GM21717 (cell line): Measurements from ENCODE around the gene WDR83.
"Not testable (repeated sequence)": the region's sequence is repeated elsewhere in the genome, so short reads cannot be mapped to it uniquely, and the experiment has no call there.

Experiments
- ATAC-seq: cut with Tn5 transposase; IDR thresholded peaks from one replicate; pipeline ENCODE4 v1.9.1; 2021; ENCODE audit warnings: mild to moderate bottlenecking, moderate library complexity; ENCODE audit not compliant: unreplicated experiment

Gene WDR83, protein sequence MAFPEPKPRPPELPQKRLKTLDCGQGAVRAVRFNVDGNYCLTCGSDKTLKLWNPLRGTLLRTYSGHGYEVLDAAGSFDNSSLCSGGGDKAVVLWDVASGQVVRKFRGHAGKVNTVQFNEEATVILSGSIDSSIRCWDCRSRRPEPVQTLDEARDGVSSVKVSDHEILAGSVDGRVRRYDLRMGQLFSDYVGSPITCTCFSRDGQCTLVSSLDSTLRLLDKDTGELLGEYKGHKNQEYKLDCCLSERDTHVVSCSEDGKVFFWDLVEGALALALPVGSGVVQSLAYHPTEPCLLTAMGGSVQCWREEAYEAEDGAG

DNA sequence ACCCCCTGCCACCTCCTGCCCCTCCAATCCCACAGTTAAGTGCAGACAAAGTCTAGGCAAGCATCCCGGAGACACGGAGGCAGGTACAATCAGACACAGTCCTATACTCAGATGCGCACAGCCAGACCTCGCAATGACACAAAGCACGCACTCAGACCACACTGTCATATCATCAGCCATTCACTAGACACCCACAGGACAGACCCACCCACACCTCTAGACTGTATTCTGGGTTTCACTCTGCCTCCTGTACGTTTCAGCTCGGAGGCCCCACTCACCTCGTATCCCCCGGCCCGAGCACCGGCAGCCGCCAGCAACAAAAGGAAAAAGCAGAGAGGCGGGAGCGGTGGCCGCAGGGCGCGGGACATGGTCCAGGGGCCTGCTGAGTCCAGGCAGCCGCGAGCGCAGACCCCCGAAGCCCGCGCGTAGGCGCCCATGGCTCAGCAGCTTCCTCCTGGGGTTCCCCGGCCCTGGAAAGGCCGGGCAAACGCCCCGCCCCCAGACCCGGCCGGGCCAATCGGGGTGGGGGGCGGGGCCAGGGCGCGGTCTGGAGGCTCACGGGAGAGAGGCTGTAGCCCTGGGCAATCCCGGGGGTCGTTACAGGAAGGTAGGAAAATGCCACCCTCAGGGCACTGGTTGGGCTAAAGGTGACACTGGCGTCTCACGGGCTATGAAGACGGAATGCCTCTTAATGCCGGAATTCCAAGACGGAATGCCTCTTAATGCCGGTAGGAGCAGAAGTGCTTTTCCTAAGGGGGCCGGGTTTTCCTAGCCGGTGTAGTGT, at the start of gene WDR83, which contains the start of gene MAN2B1:
WDR83 (plus strand) TSS at position 543 of the 784 bp plus-strand sequence. CDS start 2,984 bp downstream, outside the sequence.
MAN2B1 (minus strand) TSS at position 478 of the 784 bp plus-strand sequence; CDS start at position 437, 41 bp downstream.
- peak; percentile 35 for ATAC-seq

DNA sequence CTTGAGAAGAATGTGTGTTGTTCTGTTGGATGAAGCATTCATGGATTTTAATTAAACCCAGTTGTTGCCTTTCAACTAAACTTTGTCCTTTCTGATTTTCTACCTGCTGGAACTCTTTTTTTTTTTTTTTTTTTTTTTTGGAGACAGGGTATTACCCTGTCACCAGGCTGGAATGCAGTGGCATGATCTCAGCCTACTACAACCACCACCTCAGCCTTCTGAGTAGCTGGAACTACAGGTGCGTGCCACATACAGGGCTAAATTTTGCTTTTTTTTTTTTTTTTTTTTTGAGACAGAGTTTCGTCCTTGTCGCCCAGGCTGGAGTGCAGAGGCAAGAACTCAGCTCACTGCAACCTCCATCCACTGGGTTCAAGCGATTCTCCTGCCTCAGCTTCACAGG, 49.0 kb upstream of the WDR83 start:
- no peak for ATAC-seq

DNA sequence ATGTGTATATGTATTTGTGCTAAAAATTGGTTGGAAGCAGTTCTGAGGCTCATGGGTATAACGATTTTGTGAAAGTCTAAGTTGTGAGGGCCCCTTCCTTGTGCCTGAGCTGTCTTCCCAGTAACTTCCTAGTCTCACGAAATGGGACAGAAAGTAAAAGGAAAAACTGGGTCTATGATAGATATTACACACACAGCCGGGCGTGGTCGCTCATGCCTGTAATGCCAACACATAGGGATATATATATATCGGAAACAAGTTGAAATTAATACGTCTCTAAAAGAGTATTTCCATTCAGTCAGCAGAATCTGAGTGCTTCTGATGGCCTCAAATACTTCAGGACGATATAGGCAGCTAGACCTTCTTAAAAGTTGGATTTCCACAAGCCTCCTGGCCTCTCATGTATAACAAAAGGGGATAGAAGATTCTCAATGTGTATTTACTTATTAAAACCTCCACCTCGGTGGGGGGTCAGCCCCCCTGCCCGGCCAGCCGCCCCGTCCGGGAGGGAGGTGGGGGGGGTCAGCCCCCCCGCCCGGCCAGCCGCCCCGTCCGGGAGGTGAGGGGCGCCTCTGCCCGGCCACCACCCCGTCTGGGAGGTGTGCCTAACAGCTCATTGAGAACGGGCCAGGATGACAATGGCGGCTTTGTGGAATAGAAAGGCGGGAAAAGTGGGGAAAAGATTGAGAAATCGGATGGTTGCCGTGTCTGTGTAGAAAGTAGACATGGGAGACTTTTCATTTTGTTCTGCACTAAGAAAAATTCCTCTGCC, 45.2 kb upstream of the WDR83 start:
- ATAC-seq = not testable (repeated sequence)

DNA sequence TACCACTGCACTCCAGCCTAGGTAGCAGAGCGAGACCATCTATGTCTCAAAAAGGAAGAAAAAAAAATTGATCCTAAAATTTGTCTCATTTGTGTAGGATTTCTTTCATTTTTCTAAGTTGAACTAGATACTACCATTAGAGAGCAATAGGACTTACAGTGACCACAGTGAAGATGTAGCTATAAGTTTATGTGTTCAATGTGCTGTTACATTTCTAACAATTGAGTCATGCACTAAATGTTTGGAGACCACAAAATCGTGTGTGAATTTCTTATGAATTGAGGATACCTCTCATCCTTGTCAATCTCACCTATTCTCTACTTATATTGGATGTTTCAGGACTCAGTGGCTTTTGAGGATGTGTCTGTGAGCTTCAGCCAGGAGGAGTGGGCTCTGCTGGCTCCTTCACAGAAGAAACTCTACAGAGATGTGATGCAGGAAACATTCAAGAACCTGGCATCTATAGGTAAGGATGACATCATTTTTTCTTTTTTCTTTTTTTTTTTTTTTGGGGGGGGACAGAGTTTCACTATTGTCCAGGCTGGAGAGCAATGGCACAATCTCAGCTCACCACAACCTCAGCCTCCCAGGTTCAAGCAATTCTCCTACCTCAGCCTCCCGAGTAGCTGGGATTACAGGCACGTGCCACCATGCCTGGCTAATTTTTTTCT, 43.1 kb upstream of the WDR83 start:
- no peak for ATAC-seq

DNA sequence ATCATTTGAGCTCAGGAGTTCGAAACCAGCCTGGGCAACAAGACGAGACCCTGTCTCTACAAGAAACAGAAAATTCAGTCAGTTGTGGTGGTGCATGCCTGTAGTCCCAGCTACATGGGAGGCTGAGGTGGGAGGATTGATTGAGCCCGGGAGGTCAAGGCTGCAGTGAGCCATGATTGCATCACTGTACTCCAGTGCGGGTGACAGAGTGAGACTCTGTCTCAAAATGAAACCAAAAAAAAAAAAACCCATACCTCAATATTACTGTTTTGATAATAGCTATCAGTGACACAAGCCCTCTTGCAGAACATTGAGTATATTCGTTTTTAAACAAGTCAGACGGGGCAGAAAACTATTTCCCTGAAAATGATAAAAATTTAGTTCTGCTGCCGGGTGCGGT, 39.6 kb upstream of the WDR83 start:
- no peak for ATAC-seq

DNA sequence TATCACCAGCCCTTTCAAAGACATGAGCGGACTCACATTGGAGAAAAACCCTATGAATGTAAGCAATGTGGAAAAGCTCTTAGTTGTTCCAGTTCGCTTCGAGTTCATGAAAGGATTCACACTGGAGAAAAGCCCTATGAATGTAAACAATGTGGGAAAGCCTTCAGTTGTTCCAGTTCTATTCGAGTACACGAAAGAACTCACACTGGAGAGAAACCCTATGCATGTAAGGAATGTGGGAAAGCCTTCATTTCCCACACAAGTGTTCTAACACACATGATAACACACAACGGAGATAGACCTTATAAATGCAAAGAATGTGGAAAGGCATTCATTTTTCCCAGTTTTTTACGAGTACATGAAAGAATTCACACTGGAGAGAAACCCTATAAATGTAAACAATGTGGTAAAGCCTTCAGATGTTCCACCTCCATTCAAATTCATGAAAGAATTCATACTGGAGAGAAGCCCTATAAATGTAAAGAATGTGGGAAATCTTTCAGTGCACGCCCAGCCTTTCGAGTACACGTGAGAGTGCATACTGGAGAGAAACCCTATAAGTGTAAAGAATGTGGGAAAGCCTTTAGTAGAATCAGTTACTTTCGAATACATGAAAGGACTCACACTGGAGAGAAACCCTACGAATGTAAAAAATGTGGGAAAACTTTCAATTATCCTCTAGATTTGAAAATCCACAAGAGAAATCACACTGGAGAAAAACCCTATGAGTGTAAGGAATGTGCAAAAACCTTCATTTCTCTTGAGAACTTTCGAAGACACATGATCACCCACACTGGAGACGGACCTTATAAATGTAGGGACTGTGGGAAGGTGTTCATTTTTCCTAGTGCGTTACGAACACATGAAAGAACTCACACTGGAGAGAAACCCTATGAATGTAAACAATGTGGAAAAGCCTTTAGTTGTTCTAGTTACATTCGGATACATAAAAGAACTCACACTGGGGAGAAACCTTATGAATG, 38.3 kb upstream of the WDR83 start:
- ATAC-seq = no peak

DNA sequence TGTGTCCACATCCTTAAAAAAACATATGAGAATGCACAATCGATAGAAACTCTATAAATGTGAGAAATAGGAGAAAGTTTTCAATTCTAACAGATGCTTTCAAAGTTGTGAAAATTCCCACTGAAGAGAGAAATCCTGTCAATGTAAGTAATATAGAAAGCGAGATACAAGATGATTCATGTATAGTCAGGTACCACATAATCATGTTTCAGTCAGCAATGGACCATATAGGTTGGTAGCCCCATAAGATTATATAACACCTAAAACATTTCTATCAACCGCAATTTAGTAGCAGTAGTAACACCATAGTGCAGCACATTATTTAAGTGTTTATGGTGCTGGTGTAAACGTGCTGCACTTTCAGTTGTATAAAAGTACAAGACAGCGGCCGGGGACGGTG, 37.4 kb upstream of the WDR83 start:
- no peak for ATAC-seq

DNA sequence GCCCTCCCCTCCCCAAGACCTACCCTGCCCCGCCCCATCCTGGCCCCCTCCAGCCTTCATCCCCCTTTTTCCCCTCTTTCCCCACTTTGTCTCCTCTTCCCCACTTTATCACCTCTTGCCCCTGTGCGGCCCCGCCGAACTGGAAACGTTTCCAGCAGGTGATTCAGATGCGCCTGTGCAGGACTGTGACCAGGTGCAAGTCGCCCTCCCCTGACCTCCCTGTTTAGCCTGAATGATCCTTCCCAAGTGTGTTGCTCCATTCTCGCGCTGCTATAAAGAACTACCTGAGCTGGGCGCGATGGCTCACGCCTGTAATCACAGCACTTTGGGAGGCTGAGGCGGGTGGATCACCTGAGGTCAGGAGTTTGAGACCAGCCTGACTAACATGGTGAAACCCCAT, 30.0 kb upstream of the WDR83 start:
- no peak for ATAC-seq

DNA sequence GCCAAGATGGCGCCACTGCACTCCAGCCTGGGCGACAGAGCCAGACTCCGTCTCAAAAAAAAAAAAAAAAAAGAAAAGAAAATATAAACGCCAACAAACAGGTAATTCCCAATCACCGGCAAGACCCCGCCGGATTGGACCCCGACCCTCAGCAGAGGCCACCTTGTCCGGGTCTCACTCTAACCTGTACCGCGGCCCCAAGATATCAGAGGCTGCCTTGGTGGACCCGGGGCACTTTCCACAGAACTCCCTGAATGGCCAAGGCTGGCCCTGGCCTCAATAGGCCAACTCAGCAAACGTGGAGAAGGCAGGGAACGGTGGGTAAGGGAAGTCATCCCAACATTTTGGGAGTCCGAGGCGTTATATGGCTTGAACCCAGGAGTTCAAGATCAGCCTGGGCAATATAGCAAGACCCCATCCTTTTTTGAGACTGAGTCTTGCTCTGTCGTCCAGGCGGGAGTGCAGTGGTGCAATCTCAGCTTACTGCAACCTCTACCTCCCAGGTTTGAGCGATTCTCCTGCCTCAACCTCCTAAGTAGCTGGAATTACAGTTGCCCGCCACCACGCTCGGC, 27.9 kb upstream of the WDR83 start:
- no peak for ATAC-seq

DNA sequence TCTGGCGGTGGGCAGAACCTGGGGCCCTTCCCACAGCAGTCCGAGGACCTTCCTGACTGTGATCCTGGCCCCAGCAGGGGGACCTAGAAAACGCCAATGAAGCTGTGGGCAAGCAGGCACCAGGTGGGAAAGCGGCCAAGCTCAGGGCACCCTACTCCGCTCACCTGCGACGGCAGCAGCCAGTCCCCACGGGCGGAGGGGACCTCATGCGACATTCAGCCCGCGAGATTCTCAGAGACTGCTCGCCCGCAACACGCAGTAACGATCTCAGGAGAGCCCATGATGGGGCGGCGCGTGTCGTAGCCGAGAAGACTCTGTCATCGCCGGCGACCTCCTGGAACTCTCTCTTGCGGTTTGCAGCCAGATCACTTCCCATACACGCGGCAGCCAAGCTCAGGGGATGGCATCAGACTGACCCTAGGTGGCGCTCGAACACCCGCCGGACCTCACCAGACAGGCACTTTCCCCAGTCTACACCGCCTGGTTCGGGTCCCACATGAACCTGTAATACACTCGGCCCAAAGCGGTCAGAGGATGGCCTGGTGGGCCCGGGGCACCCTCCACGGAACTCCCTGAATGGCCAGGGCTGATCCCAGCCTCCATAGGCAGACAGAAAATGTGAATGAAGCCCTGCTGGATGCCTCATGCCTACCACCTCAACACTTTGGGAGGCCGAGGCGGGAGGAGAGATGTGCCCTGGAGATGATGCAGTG, 26.6 kb upstream of the WDR83 start:
- peak; percentile 80 for ATAC-seq

DNA sequence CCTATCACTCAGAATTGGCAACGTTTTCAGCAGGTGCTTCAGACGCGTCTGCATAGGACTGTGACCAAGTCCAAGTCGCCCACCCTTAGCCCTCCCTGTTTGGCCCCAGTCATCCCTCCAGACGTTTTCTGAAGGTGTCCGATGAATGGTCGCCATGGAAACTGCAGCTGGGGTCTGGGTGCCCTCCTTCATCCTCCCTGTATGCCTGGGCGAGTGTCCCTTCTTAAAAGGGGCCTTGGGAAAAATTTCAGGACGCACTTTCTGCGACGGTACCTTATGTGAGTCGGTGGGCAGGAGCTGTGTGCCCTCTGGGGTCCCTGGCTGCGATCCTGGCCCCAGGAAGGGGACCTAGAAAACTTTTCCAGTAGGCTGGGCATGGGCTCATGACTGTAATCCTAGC, 25.2 kb upstream of the WDR83 start:
- no peak for ATAC-seq

DNA sequence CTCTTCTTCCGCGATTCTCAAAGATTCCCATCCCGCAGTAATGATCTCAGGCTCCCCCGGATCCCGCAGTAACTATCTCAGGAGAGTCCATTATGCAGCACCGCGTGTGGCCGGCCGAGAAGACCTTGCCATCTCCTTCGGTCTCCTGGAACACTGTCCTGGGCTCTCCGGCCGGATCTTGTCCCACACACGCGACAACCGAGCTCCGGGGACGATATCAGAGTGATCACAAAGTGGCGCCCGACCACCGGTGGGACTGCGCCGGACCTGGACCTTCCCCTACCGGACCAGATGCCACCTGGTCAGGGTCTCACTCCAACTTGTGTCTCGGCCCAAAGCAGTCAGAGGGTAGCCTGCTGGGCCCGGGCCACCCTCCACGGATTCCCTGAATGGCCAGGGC, 24.1 kb upstream of the WDR83 start:
- no peak for ATAC-seq

DNA sequence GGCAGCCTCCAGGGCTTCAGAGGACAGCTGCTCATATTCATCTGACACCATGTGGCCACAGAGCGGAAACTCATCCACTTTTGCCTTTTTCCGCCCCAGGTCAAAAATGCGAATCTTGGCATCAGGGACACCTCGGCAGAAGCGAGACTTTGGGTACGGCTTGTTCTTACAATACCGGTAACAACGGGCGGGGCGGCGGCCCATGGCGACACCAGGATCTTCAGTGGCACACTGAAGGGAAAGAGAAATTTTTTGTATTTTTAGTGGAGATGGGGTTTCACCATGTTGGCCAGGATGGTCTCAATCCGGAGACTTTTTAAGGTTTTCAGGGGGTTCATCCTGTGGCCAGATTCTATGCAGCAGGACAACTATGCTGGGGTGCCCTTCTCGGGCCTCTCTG, 22.9 kb upstream of the WDR83 start:
- not testable (repeated sequence) for ATAC-seq

DNA sequence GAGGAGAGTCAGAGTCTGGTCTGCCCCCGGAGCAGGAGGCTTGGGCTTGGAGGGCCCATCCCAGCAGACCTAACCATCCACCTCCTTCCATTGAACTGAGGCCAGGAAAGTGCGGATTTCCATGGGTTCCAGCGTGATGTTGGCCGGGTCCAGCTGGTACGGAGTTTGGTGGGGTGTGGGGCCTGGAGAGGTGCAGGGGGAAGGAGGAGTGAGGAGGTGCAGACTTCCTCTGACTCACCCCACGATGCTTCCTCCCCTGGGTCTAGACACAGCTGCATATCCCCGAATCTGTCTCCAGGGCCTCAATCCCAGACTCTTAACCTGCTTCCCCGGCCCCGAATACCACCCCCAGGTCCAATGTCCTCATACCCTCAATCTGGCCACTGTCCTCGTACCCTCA, 20.1 kb upstream of the WDR83 start:
- no peak for ATAC-seq

DNA sequence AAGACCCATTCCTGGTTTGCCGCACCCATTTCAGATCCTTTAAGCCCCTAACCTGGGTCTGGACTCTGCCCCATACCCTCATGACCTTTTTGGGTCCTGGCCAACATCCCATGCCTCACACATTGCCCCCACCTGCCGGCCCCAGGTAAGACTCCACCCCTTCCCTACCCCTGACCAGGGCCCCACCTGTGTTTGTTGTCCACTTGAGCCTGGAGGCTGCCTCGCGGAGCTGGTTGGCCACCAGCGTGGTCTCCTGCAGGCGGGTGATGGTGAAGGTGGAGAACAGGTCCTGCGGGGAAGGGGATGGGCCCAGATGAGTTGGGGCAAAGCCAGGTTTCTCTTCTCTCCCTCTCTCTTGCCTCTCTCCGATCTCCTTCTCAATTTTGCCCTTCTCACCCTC, 19.6 kb upstream of the WDR83 start:
- no peak for ATAC-seq

DNA sequence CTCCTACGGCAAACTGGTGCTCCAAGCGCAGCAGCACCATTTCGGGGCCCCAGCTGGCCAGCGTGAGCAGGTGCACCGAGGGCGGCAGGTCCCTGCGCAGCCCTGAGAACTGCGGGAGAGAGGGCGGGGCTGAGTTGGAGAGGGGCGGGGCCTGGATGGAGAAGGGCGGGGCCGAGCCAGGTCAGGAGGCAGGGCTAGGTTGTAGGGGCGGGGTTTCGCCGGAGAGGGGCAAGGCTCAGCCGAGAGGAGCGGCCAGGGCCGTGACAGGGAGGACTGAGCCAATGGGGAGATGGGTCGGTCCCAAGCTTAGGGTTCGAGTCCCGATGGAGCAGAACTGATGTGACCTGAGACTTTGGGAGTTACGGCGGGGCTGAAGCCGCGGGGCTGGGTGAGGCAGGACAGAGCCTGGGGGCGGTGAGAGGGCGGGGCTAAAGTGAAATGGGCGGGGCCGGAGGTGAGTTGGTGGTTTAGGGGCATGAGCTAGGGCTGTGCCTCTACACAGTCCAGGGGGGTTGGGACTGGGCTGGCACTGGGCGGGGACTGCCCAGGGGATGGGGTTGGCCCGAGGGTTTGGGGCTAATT, 19.0 kb upstream of the WDR83 start:
- no peak for ATAC-seq

DNA sequence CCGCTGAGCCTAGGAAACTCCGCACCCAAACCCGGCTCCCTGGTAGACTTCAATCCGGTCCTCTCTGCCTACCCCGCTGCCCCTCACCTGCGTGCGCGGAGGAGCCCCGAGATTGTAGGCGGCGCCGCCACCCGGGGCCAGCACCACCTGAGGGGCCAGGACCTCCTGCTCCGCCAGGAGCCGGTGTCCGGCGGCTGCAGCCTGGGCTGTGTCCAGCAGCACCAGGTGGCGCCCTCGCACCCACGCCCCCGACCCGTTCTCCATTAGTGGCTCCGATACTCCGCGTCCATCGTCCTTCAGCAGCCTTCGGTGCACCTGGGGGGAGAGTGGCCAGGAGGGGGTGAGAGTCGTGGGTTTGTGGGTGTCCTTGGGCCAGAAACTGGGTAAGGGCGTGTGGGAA, 18.5 kb upstream of the WDR83 start:
- ATAC-seq = no peak

DNA sequence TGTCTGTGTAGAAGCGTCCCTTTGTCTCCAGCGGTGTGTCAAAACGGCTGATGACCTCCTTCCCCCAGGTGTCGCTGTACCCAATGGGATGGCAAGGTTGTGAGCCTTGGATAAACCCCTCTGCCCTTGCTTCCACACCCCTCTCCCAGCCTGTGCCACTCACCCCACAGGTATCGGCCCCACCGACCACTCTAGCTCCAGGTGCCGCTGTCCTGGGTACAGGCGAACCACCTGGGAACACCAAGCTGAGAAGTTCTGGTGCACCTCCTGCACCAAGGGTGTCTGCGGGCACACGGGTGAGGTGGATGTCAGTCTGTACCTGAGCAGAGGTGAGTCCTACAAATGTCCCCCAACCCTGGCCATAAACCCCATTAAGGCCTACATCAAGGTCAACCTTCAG, 16.7 kb upstream of the WDR83 start:
- no peak for ATAC-seq
